Mesothelial cell of epicardium (in vitro differentiated cells): ENCODE results near the gene SLC25A5. TPM values are rescaled to one million over a fixed set of nuclear protein-coding genes. Genes with fewer than 3 reads are reported as not detected.

Source experiments
- DNase-seq, 2 experiments: peaks; one replicate each; pipeline ENCODE4 v3.0.0; 2021; ENCODE audit warnings: low spot score in 2 of 2; ENCODE audit not compliant: unreplicated experiment in 2 of 2
- H3K27ac Mint-ChIP-seq: 2 replicates; pipeline ENCODE4 v1.8.0; 2021; ENCODE audit warnings: mixed read lengths
- H3K27me3 Mint-ChIP-seq: 2 replicates; pipeline ENCODE4 v1.8.0; 2021; ENCODE audit warnings: low read depth, mixed read lengths
- H3K36me3 Mint-ChIP-seq: 2 replicates; pipeline ENCODE4 v1.8.0; 2021; ENCODE audit warnings: mixed read lengths
- H3K4me1 Mint-ChIP-seq: 2 replicates; pipeline ENCODE4 v1.8.0; 2021; ENCODE audit warnings: mixed read lengths
- H3K4me3 Mint-ChIP-seq: 2 replicates; pipeline ENCODE4 v1.8.0; 2021; ENCODE audit warnings: mild to moderate bottlenecking, moderate library complexity, mixed read lengths
- H3K9me3 Mint-ChIP-seq: 2 replicates; pipeline ENCODE4 v1.8.0; 2021; ENCODE audit warnings: mixed read lengths
- CTCF ChIP-seq: fragments of 200-600 bp; sonication (generic); IDR thresholded peaks from one replicate; pipeline ENCODE4 v1.5.0; 2021; ENCODE audit warnings: antibody characterized with exemption; ENCODE audit not compliant: unreplicated experiment
- total RNA-seq: library from RNA; stranded (reverse); gene quantifications from 3 replicates; pipeline ENCODE4 v1.2.1, GENCODE V29; 2021

SLC25A5 gene
- total RNA-seq, 1 donor from 2014 or later: 179 TPM

- H3K4me3 Mint-ChIP-seq: no peak overlapping the region
- DNase-seq: no peak
- H3K27ac Mint-ChIP-seq: no peak overlapping the region
- no peaks in the 10 kb centered on the region for H3K36me3 Mint-ChIP-seq
- TF ChIP-seq CTCF: no peak
- H3K9me3 Mint-ChIP-seq: peaks cover 14% of the 10 kb centered on the region
- no peaks in the 10 kb centered on the region for H3K4me1 Mint-ChIP-seq
- no peaks in the 10 kb centered on the region for H3K27me3 Mint-ChIP-seq
Measured at GRCh38 chrX:119478504-119478903, 10.3 kb downstream of the SLC25A5 start.

- H3K27ac Mint-ChIP-seq: no peak overlapping the region
- no peaks in the 10 kb centered on the region for H3K4me1 Mint-ChIP-seq
- H3K36me3 Mint-ChIP-seq: no peaks in the 10 kb centered on the region
- TF ChIP-seq CTCF: no peak
- H3K9me3 Mint-ChIP-seq: peaks cover 19% of the 10 kb centered on the region
- H3K4me3 Mint-ChIP-seq: no peak overlapping the region
- no peak for DNase-seq
- H3K27me3 Mint-ChIP-seq: no peaks in the 10 kb centered on the region
Measured at GRCh38 chrX:119479845-119480244, 11.6 kb downstream of the SLC25A5 start.

- no peak overlapping the region for H3K4me3 Mint-ChIP-seq
- H3K9me3 Mint-ChIP-seq: peaks cover 23% of the 10 kb centered on the region
- H3K4me1 Mint-ChIP-seq: no peaks in the 10 kb centered on the region
- H3K36me3 Mint-ChIP-seq: no peaks in the 10 kb centered on the region
- no peak for TF ChIP-seq CTCF
- H3K27me3 Mint-ChIP-seq: no peaks in the 10 kb centered on the region
- no peak overlapping the region for H3K27ac Mint-ChIP-seq
- DNase-seq: no peak
Measured at GRCh38 chrX:119481323-119481801, 13.1 kb downstream of the SLC25A5 start.

GRCh38 chrX:119482041-119482440 is 13.8 kb downstream of the SLC25A5 start:
- Mint-ChIP-seq H3K4me3 (peak overlapping the region; percentile 72), H3K27ac (peak overlapping the region; percentile 64), H3K36me3 (no peaks in the 10 kb centered on the region), H3K9me3 (peaks cover 26% of the 10 kb centered on the region), H3K27me3 (no peaks in the 10 kb centered on the region), H3K4me1 (no peaks in the 10 kb centered on the region)
- no peak for DNase-seq
- no peak for TF ChIP-seq CTCF

- DNase-seq: peak; percentile 29 to 55
- Mint-ChIP-seq H3K4me3 (peak overlapping the region; percentile 72), H3K9me3 (peaks cover 26% of the 10 kb centered on the region), H3K27me3 (no peaks in the 10 kb centered on the region), H3K27ac (peak overlapping the region; percentile 64), H3K4me1 (no peaks in the 10 kb centered on the region), H3K36me3 (no peaks in the 10 kb centered on the region)
- no peak for TF ChIP-seq CTCF
Measured at GRCh38 chrX:119482481-119483480, 14.5 kb downstream of the SLC25A5 start.
